Right lobe of liver (tissue), 4 donors: ENCODE data around the gene APOL2.

Experiments
- POLR2A ChIP-seq: fragments of 450-650 bp; IDR thresholded peaks from one replicate; pipeline ENCODE4 v1.6.1; 2017; ENCODE audit warnings: antibody characterized with exemption, mild to moderate bottlenecking
- TF ChIP-seq, protein P1 (sequence below), 4 donors: fragments of 200-600 bp in 3 of 4; fragments of 450-650 bp in 1 of 4; IDR thresholded peaks; one replicate each; pipeline versions ENCODE4 v1.5.1 to v1.8.0; 2016 to 2022; ENCODE audit warnings: antibody characterized with exemption in 4 of 4, mild to moderate bottlenecking in 2 of 4
- donor health status: DM: no; HTN: no; CAD: no.
- donor health status: DM: no; HTN: no; CAD: no.
- donor health status: DM: no; HTN: yes; CAD: no.

DNA sequence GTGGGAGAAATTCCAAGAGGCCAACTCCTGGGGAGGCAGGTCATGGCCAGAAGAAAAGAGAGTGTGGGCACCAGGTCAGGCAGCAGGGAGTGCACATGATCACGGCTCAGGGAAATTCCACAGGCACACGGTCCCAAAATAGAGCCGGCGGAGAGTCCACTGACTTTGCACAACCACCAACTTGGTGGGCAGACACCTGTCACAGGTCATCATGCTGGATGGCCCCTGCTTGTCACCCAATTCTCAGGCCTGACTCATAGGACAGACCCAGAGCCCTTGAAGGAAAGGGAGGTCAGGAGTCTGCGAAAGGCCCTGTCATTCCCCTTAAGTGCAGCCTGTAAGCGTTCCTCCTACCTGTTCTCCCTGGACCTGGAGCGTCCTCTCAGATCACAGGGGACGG is 15.8 kb downstream of the APOL2 start:
- TF ChIP-seq, protein P1, sequence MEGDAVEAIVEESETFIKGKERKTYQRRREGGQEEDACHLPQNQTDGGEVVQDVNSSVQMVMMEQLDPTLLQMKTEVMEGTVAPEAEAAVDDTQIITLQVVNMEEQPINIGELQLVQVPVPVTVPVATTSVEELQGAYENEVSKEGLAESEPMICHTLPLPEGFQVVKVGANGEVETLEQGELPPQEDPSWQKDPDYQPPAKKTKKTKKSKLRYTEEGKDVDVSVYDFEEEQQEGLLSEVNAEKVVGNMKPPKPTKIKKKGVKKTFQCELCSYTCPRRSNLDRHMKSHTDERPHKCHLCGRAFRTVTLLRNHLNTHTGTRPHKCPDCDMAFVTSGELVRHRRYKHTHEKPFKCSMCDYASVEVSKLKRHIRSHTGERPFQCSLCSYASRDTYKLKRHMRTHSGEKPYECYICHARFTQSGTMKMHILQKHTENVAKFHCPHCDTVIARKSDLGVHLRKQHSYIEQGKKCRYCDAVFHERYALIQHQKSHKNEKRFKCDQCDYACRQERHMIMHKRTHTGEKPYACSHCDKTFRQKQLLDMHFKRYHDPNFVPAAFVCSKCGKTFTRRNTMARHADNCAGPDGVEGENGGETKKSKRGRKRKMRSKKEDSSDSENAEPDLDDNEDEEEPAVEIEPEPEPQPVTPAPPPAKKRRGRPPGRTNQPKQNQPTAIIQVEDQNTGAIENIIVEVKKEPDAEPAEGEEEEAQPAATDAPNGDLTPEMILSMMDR (IDR thresholded peaks at IDR 0.05), result no peak
- no peak for TF ChIP-seq POLR2A
